Ovary (tissue), 9 donors: Measurements from ENCODE around the gene RSL1D1. TPM values are rescaled to one million over a fixed set of nuclear protein-coding genes. Genes with fewer than 3 reads are reported as not detected.
A peak's percentile ranks its signal among the peaks of the same experiment; 100 is the strongest.
"Not testable (repeated sequence)": the region's sequence is repeated elsewhere in the genome, so short reads cannot be mapped to it uniquely, and the experiment has no call there.

Experiments used
- DNase-seq, 5 donors: peaks; one replicate each; pipeline ENCODE4 v3.0.0-alpha.2; 2019 to 2020
- H3K27ac ChIP-seq, 2 donors: fragments of 200-600 bp; one replicate each; pipeline versions ENCODE4 v1.5.1 to v1.8.0; 2019 to 2022
- H3K27me3 ChIP-seq: fragments of 200-600 bp; one replicate; pipeline ENCODE4 v1.8.0; 2022
- H3K36me3 ChIP-seq: fragments of 200-600 bp; sonication (generic); one replicate; pipeline ENCODE4 v1.5.1; 2019
- H3K4me1 ChIP-seq: one replicate; pipeline ENCODE4 v1.8.1; 2013; ENCODE audit warnings: mild to moderate bottlenecking, moderate library complexity; ENCODE audit not compliant: insufficient read depth
- H3K4me3 ChIP-seq: fragments of 200-600 bp; sonication (generic); one replicate; pipeline ENCODE4 v1.5.1; 2017
- H3K9me3 ChIP-seq, 2 donors: fragments of 200-600 bp in 1 of 2; sonication (generic) in 1 of 2; one replicate each; pipeline versions ENCODE4 v1.5.1 to v1.8.1; 2013 to 2019; ENCODE audit warnings: mild to moderate bottlenecking in 1 of 2, moderate library complexity in 1 of 2
- EP300 ChIP-seq: sonication (generic); formaldehyde crosslinking; IDR thresholded peaks from one replicate; pipeline ENCODE4 v1.6.1; 2017; ENCODE audit warnings: antibody characterized with exemption
- POLR2A ChIP-seq: fragments of 450-650 bp; IDR thresholded peaks from one replicate; pipeline ENCODE4 v1.6.1; 2017; ENCODE audit warnings: antibody characterized with exemption, mild to moderate bottlenecking, moderate library complexity
- WGBS, 3 donors: extraction: QIAGEN DNeasy Blood & Tissue Kit in 1 of 3; methylation state at CpG; one replicate each; pipeline versions ENCODE4 v1.1.5 to v1.1.7; 2013 to 2017; 5-methylcytosine and 5-hydroxymethylcytosine counted together
- intact Hi-C, 4 donors: fragments of 100-400 bp; cut with DNase I; formaldehyde crosslinking; loops; one replicate each; pipeline versions ENCODE4 v1.11.0 to v1.15.1; 2022 to 2023
- polyA plus RNA-seq, 2 donors: library from polyadenylated mRNA; stranded (reverse); fragments of 200-250 nt in 1 of 2; fragments of 350-450 nt in 1 of 2; fragmentation: Illumina TruSeq in 1 of 2; extraction: RNeasy Lipid Tissue Mini Kit (QIAGEN cat#74804) in 1 of 2; gene quantifications; one replicate each; pipeline ENCODE4 v1.2.3, GENCODE V29; 2013 to 2014
- total RNA-seq, 7 donors: library from RNA; depleted of rRNA in 2 of 7; stranded (reverse); fragments of >200 nt in 2 of 7; fragmentation: NEBNext Ultra II Directional in 3 of 7; extraction: Animal tissue kit (Norgen Biotek cat#: 25700) in 3 of 7; gene quantifications; one replicate each; pipeline versions ENCODE4 v1.1.0 to v1.2.4, GENCODE V29; 2016 to 2023
- TF ChIP-seq, protein P1 (sequence below), 3 donors: fragments of 450-650 bp in 2 of 3; fragments of 200-600 bp in 1 of 3; IDR thresholded peaks; one replicate each; pipeline versions ENCODE4 v1.5.1 to v1.8.0; 2016 to 2022; ENCODE audit warnings: antibody characterized with exemption in 3 of 3, mild to moderate bottlenecking in 1 of 3
- donor health status: DM: no; HTN: no; CAD: no; lungs with moderate emphysema.
- donor health status: DM: no; HTN: no; CAD: no.
- donor health status: Bipolar disorder and iron deficiency.
- donor health status: DM: yes; HTN: yes; CAD: no.
- donor health status: DM: no; HTN: no; CAD: no.
- donor health status: DM: yes; HTN: yes; CAD: no.

The RSL1D1 gene
- total and polyA plus RNA-seq, 9 donors, result 168 to 406 (median 281) TPM

DNA sequence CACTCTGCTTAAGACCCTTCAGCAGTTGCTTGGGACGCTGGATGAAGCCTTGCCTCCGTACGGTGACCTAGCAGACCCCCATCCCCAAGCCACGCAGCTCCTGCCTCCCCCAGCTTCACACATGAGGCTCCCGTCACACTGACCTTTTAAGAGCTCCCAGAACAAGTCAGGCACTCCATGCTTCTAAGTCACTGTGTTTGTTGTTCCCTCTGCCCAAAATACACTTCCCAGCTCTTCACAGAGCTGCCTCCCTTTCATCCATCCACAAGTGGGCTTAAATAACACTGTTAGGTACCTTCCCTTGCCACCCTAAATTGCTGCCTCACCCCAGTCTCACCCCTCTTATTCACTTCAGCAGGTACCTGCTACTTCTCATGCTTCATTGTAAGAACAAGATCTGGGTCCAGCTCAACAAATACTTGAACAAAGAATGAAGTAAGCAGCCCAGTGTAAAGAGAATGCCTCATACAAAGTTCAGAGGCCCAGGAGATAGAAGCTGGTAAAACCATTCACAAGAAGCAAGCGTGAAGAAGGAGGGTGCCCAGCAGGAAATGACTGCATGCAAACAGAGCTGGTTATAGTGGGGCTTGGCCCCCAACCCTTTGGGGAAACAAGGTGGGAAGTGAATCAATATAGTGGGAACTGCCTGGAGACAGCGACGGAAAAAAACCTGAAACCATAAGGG lies 60.1 kb downstream of the RSL1D1 start:
- no peaks in the 10 kb centered on the region for H3K36me3 ChIP-seq
- H3K4me1 ChIP-seq, result peaks cover 4% of the 10 kb centered on the region
- TF ChIP-seq POLR2A (no peak), EP300 (no peak)
- TF ChIP-seq, protein P1, sequence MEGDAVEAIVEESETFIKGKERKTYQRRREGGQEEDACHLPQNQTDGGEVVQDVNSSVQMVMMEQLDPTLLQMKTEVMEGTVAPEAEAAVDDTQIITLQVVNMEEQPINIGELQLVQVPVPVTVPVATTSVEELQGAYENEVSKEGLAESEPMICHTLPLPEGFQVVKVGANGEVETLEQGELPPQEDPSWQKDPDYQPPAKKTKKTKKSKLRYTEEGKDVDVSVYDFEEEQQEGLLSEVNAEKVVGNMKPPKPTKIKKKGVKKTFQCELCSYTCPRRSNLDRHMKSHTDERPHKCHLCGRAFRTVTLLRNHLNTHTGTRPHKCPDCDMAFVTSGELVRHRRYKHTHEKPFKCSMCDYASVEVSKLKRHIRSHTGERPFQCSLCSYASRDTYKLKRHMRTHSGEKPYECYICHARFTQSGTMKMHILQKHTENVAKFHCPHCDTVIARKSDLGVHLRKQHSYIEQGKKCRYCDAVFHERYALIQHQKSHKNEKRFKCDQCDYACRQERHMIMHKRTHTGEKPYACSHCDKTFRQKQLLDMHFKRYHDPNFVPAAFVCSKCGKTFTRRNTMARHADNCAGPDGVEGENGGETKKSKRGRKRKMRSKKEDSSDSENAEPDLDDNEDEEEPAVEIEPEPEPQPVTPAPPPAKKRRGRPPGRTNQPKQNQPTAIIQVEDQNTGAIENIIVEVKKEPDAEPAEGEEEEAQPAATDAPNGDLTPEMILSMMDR (IDR thresholded peaks at IDR 0.05), result no peak
- 73 to 85% (median 77%) methylated on average over 8 of the region's 8 CpGs for WGBS, 3 donors
- H3K9me3 ChIP-seq, result no peaks in the 10 kb centered on the region
- H3K27me3 ChIP-seq, result no peaks in the 10 kb centered on the region
- peak in 1 of 5 donors; percentile 11 for DNase-seq
- H3K4me3 ChIP-seq, result no peak overlapping the region
- intact Hi-C loops, result loop anchor here in 1 of 4 donors (10.0 kb wide), 1 partner anchor 46 kb away; the partner anchor contains the start of gene TXNDC11
- H3K27ac ChIP-seq, result no peak overlapping the region

DNA sequence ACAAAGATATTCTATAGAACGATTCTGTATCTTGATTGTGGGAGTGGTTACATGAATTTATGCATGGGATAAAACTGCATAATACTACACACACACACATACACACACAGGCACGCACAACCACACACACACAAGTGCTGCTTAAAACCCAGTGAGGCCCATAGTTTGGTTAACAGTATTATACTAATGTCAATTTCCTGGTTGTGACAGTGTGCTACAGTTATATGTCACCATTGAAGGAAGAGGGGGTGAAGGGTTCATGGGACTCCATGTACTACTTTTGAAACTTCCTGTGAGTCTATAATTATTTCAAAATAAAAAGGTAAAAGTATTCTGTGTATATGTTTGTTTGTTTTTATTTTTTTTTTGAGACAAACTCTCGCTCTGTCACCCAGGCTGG lies 62.4 kb downstream of the RSL1D1 start:
- no peaks in the 10 kb centered on the region for H3K9me3 ChIP-seq
- DNase-seq, result no peak
- H3K36me3 ChIP-seq, result no peaks in the 10 kb centered on the region
- TF ChIP-seq, protein P1 (IDR thresholded peaks at IDR 0.05), result no peak
- TF ChIP-seq POLR2A, result no peak
- no peak for TF ChIP-seq EP300
- intact Hi-C loops, result no loop called here
- H3K27ac ChIP-seq, result no peak overlapping the region
- no peaks in the 10 kb centered on the region for H3K27me3 ChIP-seq
- no peak overlapping the region for H3K4me3 ChIP-seq
- WGBS, 3 donors, result 86 to 90% (median 87%) methylated on average over 3 of the region's 3 CpGs
- H3K4me1 ChIP-seq, result peaks cover 6% of the 10 kb centered on the region

DNA sequence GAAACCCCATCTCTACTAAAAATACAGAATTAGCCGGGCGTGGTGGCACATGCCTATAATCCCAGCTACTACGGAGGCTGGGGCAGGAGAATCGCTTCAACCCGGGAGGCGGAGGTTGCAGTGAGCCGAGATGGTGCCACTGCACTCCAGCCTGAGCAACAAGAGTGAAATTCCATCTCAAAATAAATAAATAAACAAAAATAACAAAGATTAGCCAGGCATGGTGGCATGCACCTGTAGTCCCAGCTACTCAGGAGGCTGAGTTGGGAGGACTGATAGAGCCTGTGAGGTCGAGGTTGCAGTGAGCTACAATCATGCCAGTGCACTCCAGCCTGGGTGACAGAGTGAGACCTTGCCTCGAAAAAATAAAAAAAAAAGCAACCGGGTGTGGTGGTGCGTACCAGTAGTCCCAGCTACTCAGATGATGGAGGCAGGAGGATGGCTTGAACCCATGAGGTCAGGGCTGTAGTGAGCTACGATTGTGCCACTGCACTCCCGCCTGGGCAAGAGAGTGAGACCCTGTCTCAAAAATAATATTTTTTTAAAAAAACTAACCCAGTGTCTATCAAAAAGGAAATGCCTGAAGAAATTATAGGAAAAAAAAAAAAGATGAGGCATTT lies 66.3 kb downstream of the RSL1D1 start:
- H3K27me3 ChIP-seq, H3K27ac ChIP-seq, H3K36me3 ChIP-seq, H3K9me3 ChIP-seq, DNase-seq, H3K4me3 ChIP-seq, intact Hi-C loops: not testable (repeated sequence)
- peaks cover 21% of the 10 kb centered on the region for H3K4me1 ChIP-seq
- WGBS, 3 donors, result 92 to 93% (median 93%) methylated on average over 13 of the region's 13 CpGs

DNA sequence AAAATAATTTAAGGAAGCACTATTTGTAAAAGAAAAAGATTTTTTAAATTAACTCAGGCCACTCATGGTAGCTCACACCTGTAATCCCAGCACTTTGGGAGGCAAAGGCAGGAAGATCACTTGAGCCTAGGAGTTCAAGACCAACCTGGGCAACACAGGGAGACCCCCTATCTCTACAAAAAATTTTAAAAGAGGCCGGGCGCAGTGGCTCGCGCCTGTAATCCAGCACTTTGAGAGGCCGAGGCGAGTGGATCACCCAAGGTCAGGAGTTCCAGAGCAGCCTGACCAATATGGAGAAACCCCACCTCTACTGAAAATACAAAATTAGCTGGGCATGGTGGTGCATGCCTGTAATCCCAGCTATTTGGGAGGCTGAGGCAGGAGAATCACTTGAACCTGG lies 67.0 kb downstream of the RSL1D1 start:
- intact Hi-C loops, DNase-seq: not testable (repeated sequence)

DNA sequence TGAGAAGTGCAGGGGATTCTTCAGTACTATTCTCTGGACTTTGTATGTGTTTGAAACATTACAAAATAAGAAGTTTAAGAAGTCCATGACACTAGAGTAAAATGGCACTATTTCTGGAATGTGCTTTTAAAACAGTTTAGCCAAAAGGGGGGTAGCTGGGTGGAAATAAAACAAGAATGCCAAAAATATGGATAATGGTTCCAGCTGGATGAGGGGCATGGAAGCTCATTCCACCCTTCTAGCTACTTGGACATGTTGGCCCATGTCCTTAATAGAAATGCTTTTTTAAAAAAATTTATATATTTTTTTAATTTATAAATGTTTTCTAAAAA lies 67.3 kb downstream of the RSL1D1 start:
- Histone ChIP-seq H3K4me1 (peaks cover 21% of the 10 kb centered on the region), H3K27me3 (no peaks in the 10 kb centered on the region), H3K4me3 (no peak overlapping the region), H3K9me3 (no peaks in the 10 kb centered on the region), H3K27ac (peak overlapping the region in 1 of 2 donors; percentile 70), H3K36me3 (no peaks in the 10 kb centered on the region)
- no peak for DNase-seq
- TF ChIP-seq POLR2A (no peak), EP300 (no peak)
- TF ChIP-seq, protein P1 (IDR thresholded peaks at IDR 0.05), result no peak
- intact Hi-C loops, result no loop called here

More for the DNA sequence above, 67.0 kb downstream of the RSL1D1 start:
- H3K4me3 ChIP-seq, H3K27ac ChIP-seq, H3K9me3 ChIP-seq, H3K36me3 ChIP-seq, H3K27me3 ChIP-seq: not testable (repeated sequence)
- 93 to 94% (median 93%) methylated on average over 6 of the region's 6 CpGs for WGBS, 3 donors
- peaks cover 21% of the 10 kb centered on the region for H3K4me1 ChIP-seq

Other genes starting within 250 kb of the RSL1D1 start
- 10 to 100 TPM in 6 of 7 donors, 1 to 10 TPM in 1; 8.0 to 40.3 (median 24.7) TPM for gene SNN, start 183.1 kb downstream of the RSL1D1 start, total RNA-seq
- gene SNN, start 183.1 kb downstream of the RSL1D1 start, polyA plus RNA-seq, result 10 to 100 TPM; 18.0 to 18.3 TPM
- 10 to 100 TPM; 32.3 to 48.6 (median 40.6) TPM for gene TXNDC11, start 108.7 kb downstream of the RSL1D1 start, total RNA-seq
- 10 to 100 TPM; 35.1 to 39.2 TPM for gene TXNDC11, start 108.7 kb downstream of the RSL1D1 start, polyA plus RNA-seq
- gene ZC3H7A, start 54.3 kb downstream of the RSL1D1 start, total RNA-seq, result 10 to 100 TPM; 42.1 to 60.9 (median 50.7) TPM
- gene ZC3H7A, start 54.3 kb downstream of the RSL1D1 start, polyA plus RNA-seq, result 10 to 100 TPM; 34.9 to 57.6 TPM
- gene GSPT1, start 64.4 kb upstream of the RSL1D1 start, total RNA-seq, result 10 to 100 TPM; 23.4 to 94.2 (median 74.8) TPM
- 10 to 100 TPM; 21.1 to 99.3 TPM for gene GSPT1, start 64.4 kb upstream of the RSL1D1 start, polyA plus RNA-seq
- 10 to 100 TPM in 2 of 7 donors, 1 to 10 TPM in 5; 4.7 to 13.4 (median 8.7) TPM for gene NPIPB2, start 90.5 kb upstream of the RSL1D1 start, total RNA-seq
- 10 to 100 TPM in 1 of 2 donors, 1 to 10 TPM in 1; 6.5 to 19.3 TPM for gene NPIPB2, start 90.5 kb upstream of the RSL1D1 start, polyA plus RNA-seq
- under 1 TPM in 2 of 7 donors, not detected in 5; 0.20 to 0.60 TPM for gene TNFRSF17, start 113.7 kb upstream of the RSL1D1 start, total RNA-seq
- gene TNFRSF17, start 113.7 kb upstream of the RSL1D1 start, polyA plus RNA-seq, result under 1 TPM; 0.19 to 0.52 TPM
- 10 to 100 TPM; 11.4 to 37.9 (median 26.8) TPM for gene SNX29, start 125.2 kb upstream of the RSL1D1 start, total RNA-seq
- 10 to 100 TPM in 1 of 2 donors, 1 to 10 TPM in 1; 7.8 to 17.1 TPM for gene SNX29, start 125.2 kb upstream of the RSL1D1 start, polyA plus RNA-seq